Kidney (tissue), 14 donors: ENCODE measurements around the gene RPRD2. TPM values are rescaled to one million over a fixed set of nuclear protein-coding genes. Genes with fewer than 3 reads are reported as not detected.
A peak's percentile ranks its signal among the peaks of the same experiment; 100 is the strongest.

Experiments used
- DNase-seq, 5 donors: peaks; one replicate each; pipeline ENCODE4 v3.0.0-alpha.2; 2013 to 2020
- FAIRE-seq: peaks from 2 replicates; lab custom pipeline; 2012; peaks lifted over from hg19 to GRCh38; lab: Jason Lieb, UNC
- H3K27ac ChIP-seq, 2 donors: one replicate each; pipeline ENCODE4 v1.7.0; 2013; ENCODE audit warnings: low read depth in 2 of 2, low read length in 2 of 2, inconsistent platforms in 1 of 2
- H3K27me3 ChIP-seq: one replicate; pipeline ENCODE4 v1.7.1; 2013; ENCODE audit warnings: low read length, inconsistent platforms; ENCODE audit not compliant: control insufficient read depth, insufficient read depth
- H3K36me3 ChIP-seq, 3 donors: one replicate each; pipeline versions ENCODE4 v1.7.0 to v1.7.1; 2013; ENCODE audit warnings: low read length in 3 of 3, control low read depth in 1 of 3, inconsistent platforms in 1 of 3; ENCODE audit not compliant: insufficient read depth in 3 of 3, control insufficient read depth in 2 of 3
- H3K4me1 ChIP-seq, 3 donors: one replicate each; pipeline versions ENCODE4 v1.7.0 to v1.7.1; 2013; ENCODE audit warnings: low read length in 3 of 3, inconsistent platforms in 1 of 3, low read depth in 1 of 3; ENCODE audit not compliant: control insufficient read depth in 2 of 3, insufficient read depth in 2 of 3
- H3K4me3 ChIP-seq, 3 donors: one replicate each; pipeline versions ENCODE4 v1.7.0 to v1.8.1; 2013; ENCODE audit warnings: low read length in 3 of 3, control low read depth in 1 of 3, inconsistent platforms in 1 of 3
- H3K9ac ChIP-seq, 3 donors: one replicate each; pipeline versions ENCODE4 v1.7.0 to v1.7.1; 2013; ENCODE audit warnings: low read length in 3 of 3, control low read depth in 1 of 3, inconsistent platforms in 1 of 3
- H3K9me3 ChIP-seq, 3 donors: one replicate each; pipeline versions ENCODE4 v1.7.0 to v1.7.1; 2013; ENCODE audit warnings: low read length in 3 of 3, control low read depth in 1 of 3, inconsistent platforms in 1 of 3; ENCODE audit not compliant: control insufficient read depth in 2 of 3, insufficient read depth in 1 of 3
- CTCF ChIP-seq: IDR thresholded peaks from 3 replicates; pipeline ENCODE4 v1.5.1; 2012; ENCODE audit warnings: mild to moderate bottlenecking, moderate library complexity, borderline replicate concordance; ENCODE audit not compliant: insufficient read depth; ENCODE audit errors: extremely low read depth
- intact Hi-C: fragments of 100-400 bp; cut with DNase I; formaldehyde crosslinking; loops from one replicate; pipeline ENCODE4 v1.11.1; 2022
- polyA plus RNA-seq: library from polyadenylated mRNA; stranded (reverse); fragments of 350-450 nt; fragmentation: Illumina TruSeq; extraction: RNeasy Lipid Tissue Mini Kit (QIAGEN cat#74804); gene quantifications from one replicate; pipeline ENCODE4 v1.2.3, GENCODE V29; 2014; ENCODE audit warnings: low read depth, low replicate concordance; ENCODE audit not compliant: insufficient read depth
- total RNA-seq: library from RNA; stranded (reverse); fragmentation: NEBNext Ultra II Directional; extraction: Animal tissue kit (Norgen Biotek cat#: 25700); gene quantifications from one replicate; pipeline ENCODE4 v1.2.1, GENCODE V29; 2021
- donor health status: control.
- donor health status: control.
- donor health status: control.
- donor health status: control.
- donor health status: control.
- donor health status: DM: yes; HTN: yes; CAD: no.
- donor health status: Normal renal cell carcinoma (clear cell type).

Gene RPRD2
- total and polyA plus RNA-seq, 2 donors from 2014 or later: 9.1 to 40.4 TPM

DNA sequence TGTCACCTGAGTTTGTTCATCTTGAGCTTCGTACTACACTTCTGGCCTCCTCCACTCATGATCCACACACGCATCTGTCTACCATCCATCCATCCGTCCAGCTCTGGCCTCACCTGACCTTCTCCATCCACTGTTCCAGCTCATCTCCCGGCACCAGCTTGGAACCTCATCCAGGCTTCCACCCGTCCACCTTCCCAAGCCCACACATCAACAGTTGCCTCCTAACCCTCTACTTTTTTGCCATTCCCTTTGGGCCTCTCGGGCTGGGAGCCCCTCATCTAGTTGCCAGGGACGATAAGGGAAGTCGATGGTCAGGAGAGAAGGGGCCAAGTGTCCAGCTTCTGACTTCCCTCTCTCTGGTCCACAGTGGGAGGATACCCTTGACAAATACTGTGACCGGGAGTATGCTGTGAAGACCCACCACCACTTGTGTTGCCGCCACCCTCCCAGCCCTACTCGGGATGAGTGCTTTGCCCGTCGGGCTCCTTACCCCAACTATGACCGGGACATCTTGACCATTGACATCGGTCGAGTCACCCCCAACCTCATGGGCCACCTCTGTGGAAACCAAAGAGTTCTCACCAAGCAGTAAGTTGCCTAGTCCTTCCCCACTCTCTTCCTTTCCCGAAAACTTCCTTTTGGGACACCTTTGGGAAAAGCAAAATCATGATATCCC is 148.2 kb downstream of the RPRD2 start:
- intact Hi-C loops: no loop called here
- Histone ChIP-seq H3K27ac (no peak overlapping the region), H3K4me3 (no peak overlapping the region), H3K27me3 (no peaks in the 10 kb centered on the region), H3K36me3 (no peaks in the 10 kb centered on the region), H3K9me3 (no peaks in the 10 kb centered on the region), H3K9ac (no peak overlapping the region), H3K4me1 (peaks cover 2 to 4% (median 3%) of the 10 kb centered on the region in 3 donors)
- TF ChIP-seq CTCF: no peak
- FAIRE-seq (no peak), DNase-seq (peak in 1 of 5 donors; percentile 37)

- FAIRE-seq: no peak
- H3K4me1 ChIP-seq: peaks cover 2 to 4% (median 3%) of the 10 kb centered on the region in 3 donors
These were observed 148.9 kb downstream of the RPRD2 start for GRCh38 chr1:150512846-150513245.

DNA sequence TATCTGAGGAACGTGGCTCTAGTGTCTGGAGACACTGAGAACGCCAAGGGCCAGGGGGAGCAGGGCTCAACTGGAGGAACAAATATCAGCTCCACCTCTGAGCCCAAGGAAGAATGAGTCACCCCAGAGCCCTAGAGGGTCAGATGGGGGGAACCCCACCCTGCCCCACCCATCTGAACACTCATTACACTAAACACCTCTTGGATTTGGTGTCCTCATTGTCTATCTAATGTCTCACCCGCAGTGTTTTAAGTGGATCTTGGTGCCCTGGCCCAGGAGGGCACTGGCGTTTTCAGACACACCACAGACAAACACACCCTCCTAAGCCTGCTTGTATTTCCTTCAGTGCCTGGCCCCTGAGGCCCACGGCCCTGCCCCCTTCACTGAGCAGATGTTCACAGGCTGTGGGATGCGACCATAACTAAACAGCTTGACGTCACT is 149.4 kb downstream of the RPRD2 start:
- FAIRE-seq (no peak), DNase-seq (peak in 3 of 5 donors; percentile 32 to 59 (median 36))
- Histone ChIP-seq H3K4me1 (peaks cover 2 to 4% (median 3%) of the 10 kb centered on the region in 3 donors), H3K9ac (no peak overlapping the region), H3K27ac (no peak overlapping the region), H3K27me3 (no peaks in the 10 kb centered on the region), H3K4me3 (no peak overlapping the region), H3K9me3 (no peaks in the 10 kb centered on the region), H3K36me3 (no peaks in the 10 kb centered on the region)
- intact Hi-C loops: no loop called here
- TF ChIP-seq CTCF: no peak

More at GRCh38 chr1:150512846-150513245, 148.9 kb downstream of the RPRD2 start:
- H3K4me3 ChIP-seq: no peak overlapping the region
- no peaks in the 10 kb centered on the region for H3K9me3 ChIP-seq
- H3K27me3 ChIP-seq: no peaks in the 10 kb centered on the region
- TF ChIP-seq CTCF: no peak
- peak in 2 of 5 donors; percentile 5 to 21 for DNase-seq
- intact Hi-C loops: no loop called here
- no peak overlapping the region for H3K9ac ChIP-seq
- H3K27ac ChIP-seq: no peak overlapping the region
- no peaks in the 10 kb centered on the region for H3K36me3 ChIP-seq

- Histone ChIP-seq H3K27me3 (no peaks in the 10 kb centered on the region), H3K4me3 (no peak overlapping the region), H3K9me3 (no peaks in the 10 kb centered on the region), H3K36me3 (no peaks in the 10 kb centered on the region), H3K4me1 (peaks cover 2 to 4% (median 3%) of the 10 kb centered on the region in 3 donors), H3K9ac (no peak overlapping the region), H3K27ac (no peak overlapping the region)
- no peak for TF ChIP-seq CTCF
- DNase-seq (peak in 1 of 5 donors; percentile 66), FAIRE-seq (no peak)
- intact Hi-C loops: no loop called here
These were observed 150.3 kb downstream of the RPRD2 start for GRCh38 chr1:150514260-150514659.
